ENCODE results near the gene POP4.

DNA sequence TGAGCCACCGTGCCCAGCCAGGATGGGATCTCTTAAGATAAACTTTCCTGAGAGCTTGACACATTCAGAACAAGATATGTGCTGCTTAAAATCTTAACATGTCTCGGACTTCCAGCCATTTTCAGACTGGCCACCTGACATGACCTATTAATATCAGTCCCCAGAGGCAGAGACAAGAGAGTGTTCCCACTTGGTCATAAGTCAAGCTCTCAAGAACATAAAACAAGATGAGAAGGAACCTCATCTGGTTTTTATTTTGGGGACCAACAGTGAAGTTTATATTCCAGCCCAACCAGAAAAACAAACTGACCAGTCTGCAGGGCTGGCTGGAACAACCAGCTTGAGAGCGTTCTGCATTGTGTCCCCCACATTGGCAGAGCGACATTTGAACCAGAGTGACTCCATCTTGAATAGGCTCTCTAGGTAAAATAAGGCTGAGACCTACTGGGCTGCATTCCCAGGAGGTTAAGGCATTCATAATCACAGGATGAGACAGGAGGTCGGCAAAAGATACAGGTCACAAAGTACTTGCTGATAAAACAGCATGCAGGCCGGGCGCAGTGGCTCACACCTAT is 37.4 kb downstream of the POP4 start:
- TF ChIP-seq CTCF (conservative IDR thresholded peaks at IDR 0.05; ENCODE audit: low read depth, low read length), result no peak
- TF ChIP-seq, protein P1, sequence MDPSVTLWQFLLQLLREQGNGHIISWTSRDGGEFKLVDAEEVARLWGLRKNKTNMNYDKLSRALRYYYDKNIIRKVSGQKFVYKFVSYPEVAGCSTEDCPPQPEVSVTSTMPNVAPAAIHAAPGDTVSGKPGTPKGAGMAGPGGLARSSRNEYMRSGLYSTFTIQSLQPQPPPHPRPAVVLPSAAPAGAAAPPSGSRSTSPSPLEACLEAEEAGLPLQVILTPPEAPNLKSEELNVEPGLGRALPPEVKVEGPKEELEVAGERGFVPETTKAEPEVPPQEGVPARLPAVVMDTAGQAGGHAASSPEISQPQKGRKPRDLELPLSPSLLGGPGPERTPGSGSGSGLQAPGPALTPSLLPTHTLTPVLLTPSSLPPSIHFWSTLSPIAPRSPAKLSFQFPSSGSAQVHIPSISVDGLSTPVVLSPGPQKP (IDR thresholded peaks at IDR 0.05; ENCODE audit: borderline replicate concordance, low read depth, low read length), result no peak
- TF ChIP-seq MXI1 (IDR thresholded peaks at IDR 0.05; ENCODE audit: borderline replicate concordance, low read depth, low read length), result no peak
- TF ChIP-seq SMC3 (IDR thresholded peaks at IDR 0.05; ENCODE audit: low read depth, low read length), result no peak
- TF ChIP-seq CHD1 (IDR thresholded peaks at IDR 0.05; ENCODE audit: low read depth, low read length), result no peak
- TF ChIP-seq RAD21 (IDR thresholded peaks at IDR 0.05; ENCODE audit: low read length), result no peak
- TF ChIP-seq FOS (IDR thresholded peaks at IDR 0.05; ENCODE audit: low read depth, low read length), result no peak
- no peak for TF ChIP-seq POLR2A (IDR thresholded peaks at IDR 0.05; ENCODE audit: low read depth, low read length)
- no peak for TF ChIP-seq RFX5 (IDR thresholded peaks at IDR 0.05; ENCODE audit: low read depth, low read length)
- TF ChIP-seq CEBPB (IDR thresholded peaks at IDR 0.05; ENCODE audit: low read depth, low read length), result no peak
- TF ChIP-seq, protein P2, sequence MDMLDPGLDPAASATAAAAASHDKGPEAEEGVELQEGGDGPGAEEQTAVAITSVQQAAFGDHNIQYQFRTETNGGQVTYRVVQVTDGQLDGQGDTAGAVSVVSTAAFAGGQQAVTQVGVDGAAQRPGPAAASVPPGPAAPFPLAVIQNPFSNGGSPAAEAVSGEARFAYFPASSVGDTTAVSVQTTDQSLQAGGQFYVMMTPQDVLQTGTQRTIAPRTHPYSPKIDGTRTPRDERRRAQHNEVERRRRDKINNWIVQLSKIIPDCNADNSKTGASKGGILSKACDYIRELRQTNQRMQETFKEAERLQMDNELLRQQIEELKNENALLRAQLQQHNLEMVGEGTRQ (IDR thresholded peaks at IDR 0.05; ENCODE audit: low read depth, low read length), result no peak
- TF ChIP-seq BHLHE40 (IDR thresholded peaks at IDR 0.05; ENCODE audit: low read depth, low read length), result no peak
